Dermis microvascular lymphatic vessel endothelial cell (primary cell): ENCODE data around the gene COX20. TPM values are rescaled to one million over a fixed set of nuclear protein-coding genes. Genes with fewer than 3 reads are reported as not detected.
"Not testable (repeated sequence)": the region's sequence is repeated elsewhere in the genome, so short reads cannot be mapped to it uniquely, and the experiment has no call there.

Source experiments
- DNase-seq, 2 donors: peaks; one replicate each; pipeline versions ENCODE4 v3.0.0 to v3.0.0-alpha.2; 2010; ENCODE audit warnings: low read depth in 2 of 2
- total RNA-seq: library from RNA; depleted of rRNA; stranded (reverse); fragments of >200 nt; gene quantifications from 2 replicates; pipeline ENCODE4 v1.2.1, GENCODE V29; 2014

The COX20 gene, protein sequence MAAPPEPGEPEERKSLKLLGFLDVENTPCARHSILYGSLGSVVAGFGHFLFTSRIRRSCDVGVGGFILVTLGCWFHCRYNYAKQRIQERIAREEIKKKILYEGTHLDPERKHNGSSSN
- total RNA-seq, result 8.0 and 10.0 TPM in 2 replicates

DNA sequence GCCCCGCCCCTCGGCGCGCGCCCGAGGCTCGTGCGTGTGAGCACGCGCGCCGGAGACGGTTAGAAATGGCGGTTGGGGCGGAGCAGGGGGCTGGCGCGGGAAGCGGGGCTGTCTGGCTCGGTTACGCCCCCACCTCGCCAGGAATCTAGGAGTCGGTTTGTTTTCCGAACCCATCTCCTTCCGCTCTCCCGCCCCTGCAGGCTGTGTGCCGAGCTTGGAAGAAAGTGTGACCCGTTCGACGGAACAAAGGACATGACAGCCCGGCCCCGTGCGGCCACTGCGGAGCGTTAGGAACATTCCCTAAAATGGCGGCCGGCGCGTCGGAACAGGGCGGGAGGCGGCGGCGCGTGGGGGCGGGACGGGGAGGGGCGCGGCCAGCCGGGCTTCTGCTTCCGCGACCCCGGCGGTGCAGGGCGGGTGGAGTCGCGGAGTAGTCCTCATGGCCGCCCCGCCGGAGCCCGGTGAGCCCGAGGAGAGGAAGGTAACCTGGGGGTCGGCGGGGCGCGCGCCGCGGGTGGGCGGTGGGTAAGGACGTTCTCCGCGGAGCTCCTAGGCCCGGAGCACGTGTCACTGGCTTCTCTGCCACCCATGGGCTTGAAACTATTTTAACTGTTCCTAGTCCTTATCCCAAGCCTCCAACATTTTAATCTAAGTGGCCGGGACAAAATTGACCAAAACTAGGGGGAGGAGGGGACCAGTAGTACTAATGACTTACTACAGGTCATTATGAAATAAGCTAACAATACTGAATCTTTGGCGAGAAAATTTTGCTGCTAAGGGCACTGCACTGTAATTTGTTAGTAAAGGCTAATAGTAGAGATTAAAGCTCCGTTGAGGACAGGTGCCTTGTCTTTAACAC is at the start of gene COX20:
TSS of gene COX20 (plus strand) at position 383 of the 859 bp plus-strand sequence. CDS start at position 440, 57 bp downstream.
- DNase-seq, result peak; percentile 85 to 94

DNA sequence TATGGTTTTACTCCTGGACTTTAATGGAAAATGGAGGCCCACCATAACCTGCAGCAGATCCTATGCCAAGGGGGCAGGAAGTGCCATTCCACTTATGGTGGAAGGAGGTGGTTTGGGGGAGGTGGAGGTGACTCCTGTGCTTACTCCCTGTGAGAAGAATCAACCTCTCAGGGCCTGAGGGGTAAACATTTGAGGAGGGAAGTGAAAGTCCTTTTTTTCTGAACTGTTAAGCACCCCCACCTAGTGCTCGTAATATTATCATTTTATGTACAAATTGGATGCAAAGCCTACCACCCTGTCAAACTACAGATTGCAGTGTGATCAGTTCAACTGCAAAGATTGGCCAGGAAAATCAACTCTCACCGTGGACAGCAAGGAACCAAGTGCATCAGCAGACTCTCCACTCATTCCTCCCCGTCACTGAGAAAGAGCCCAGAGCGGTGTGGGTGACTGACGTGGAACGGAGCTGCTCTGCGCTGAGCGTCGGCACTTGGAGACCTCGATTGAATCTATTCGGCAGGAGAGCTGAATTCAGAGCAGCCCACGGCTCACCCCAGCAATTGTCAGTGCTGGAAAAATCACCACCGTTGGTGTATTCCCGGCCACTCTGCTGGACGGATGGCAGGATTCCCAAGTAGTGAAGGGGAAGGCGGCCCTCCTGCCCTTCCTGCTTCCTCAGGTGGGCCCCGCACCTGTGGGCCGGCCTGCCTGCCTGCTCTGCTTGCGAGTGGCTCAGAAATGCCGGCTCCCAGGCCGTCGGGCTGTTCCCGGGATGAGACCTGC is 46.8 kb upstream of the COX20 start:
- DNase-seq, result no peak

DNA sequence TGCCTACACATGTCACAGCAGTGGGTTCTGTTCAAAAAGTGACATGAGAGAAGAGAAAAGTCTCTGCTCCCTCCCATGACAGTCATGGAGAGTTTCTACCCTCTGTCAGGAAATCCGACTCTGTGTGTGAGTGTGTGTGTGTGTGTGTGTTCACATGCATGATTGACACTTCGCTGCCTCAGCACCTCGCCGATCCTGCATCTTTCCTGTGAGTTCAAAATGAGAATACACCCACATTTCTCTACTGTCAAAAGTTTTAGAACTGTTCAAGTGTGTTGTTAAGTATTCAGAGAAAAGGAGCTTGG is 46.2 kb upstream of the COX20 start:
- DNase-seq, result peak in 1 of 2 donors; percentile 6

DNA sequence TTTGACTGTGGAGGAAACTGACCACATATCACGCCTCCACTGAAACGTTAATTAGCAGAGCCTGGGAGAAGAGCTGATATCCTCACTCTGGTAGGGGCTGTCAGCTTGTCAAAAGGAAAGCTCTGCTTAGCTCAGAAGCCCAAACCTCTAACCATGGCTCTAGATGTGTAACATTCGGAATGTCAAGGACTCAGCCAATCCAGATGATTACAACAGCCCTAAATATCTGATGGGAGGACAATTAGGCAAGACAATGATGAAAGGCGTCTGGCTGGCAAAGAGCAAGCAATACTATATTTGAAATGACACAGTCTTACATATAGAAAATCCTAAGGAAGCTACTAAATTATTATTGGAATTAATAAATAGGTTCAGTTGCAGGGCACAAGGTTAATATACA is 45.7 kb upstream of the COX20 start:
- DNase-seq, result no peak

DNA sequence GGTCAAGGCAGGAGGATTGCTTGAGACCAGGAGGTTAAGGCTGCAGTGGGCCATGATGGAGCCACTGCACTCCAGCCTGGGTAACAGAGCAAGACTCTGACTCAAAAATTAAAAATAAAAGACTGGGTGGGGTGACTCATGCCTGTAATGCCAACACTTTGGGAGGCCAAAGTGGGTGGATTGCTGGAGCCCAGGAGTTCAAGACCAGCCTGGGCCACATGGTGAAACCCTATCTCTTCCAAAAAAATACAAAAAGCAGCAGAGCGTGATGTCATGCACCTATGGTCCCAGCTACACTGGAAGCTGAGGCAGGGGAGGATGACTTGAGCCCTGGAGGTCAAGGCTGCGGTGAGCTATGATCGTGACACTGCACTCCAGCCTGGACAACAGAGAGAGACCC is 44.4 kb upstream of the COX20 start:
- DNase-seq, result no peak

DNA sequence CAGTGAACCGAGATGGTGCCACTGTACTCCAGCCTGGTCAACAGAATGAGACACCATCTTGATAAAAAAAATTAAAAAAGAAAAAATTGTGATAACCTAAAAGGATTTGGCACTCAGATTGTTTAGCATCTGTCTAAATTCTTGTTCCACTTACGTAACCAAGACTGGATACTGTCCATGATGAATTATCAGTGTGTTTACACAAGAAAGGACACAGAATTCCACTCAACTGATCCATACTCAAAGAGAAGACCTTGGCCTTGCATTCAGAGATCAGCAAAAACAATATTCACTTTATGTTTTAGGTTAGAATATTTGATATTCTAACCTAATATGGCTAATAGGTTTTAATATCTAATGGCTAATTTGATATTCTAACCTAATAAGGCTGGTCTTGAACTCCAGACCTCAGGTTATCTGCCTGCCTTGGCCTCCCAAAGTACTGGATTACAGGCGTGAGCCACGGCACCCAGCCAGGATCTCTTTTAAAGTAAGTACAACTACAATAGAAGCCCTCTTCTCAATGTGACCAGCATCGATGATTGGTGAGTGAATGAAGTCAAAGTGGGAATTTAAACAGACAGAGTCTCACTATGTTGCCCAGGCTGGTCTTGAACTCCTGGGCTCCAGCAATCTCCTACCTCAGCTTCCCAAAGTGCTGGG is 43.1 kb upstream of the COX20 start:
- DNase-seq, result no peak

DNA sequence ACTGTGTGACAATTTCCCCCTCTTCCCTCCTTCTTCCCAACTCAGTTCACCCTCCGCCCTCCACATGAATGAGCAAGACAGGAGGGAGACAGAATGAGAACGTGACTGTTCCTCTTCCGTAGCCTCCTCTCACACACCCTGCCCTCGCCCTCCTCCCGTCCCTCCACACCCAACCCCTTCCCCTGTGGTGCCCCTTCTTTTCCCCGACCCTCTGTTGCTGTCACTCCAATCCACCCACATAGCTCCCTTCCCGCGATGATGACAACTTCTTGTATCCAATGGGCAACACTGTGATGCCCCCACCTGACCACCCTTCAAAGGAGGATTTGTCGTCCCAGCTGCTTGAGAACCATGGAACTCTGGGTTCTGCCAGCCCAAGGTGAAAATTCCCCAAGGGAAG is 41.4 kb upstream of the COX20 start:
- DNase-seq, result no peak

DNA sequence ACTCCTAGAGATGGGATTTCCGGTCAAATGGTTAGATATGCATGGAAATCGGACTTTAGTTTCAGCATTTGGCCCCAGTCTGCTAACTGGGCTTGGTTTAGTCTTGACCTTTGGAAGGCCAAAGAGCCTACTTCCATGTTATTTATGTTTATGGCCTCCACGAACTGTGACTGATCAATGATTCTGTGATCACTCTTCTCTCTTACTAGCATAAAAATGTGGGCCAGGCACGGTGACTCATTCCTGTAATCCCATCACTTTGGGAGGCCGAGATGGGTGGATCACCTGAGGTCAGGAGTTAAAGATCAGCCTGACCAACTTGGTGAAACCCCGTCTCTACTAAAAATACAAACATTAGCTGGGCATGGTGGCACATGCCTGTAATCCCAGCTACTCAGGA is 40.9 kb upstream of the COX20 start:
- not testable (repeated sequence) for DNase-seq

DNA sequence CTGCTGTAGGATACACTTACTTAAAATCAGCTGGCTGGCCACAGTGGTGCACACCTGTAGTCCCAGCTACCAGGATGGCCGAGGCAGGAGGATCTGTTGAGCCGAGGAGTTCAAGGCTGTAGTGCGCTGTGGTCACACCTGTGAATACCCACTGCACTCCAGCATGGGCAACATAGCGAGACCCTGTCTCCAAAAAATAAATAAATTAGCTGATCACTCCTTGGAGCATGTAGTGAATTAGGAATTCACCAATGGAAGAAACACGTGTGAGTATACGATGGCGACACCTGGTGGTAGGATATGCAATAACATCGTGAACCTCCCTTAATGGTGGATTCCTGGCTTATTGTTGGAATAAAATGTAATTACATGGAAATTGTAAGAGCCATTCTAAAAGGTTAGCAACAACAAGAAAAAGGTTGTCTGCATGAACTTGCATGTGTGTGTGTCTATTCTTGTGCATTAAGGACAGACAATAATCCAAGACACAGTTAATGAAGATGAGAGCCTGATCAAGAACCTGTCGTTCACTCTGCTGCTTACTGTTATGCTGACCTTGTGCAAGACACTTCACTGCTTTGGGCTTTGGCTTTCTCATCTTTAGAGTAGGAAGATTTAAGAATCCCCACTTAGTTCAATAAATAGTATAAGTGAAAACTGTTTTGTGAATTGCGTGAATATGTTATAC is 38.6 kb upstream of the COX20 start:
- peak; percentile 55 to 73 for DNase-seq

DNA sequence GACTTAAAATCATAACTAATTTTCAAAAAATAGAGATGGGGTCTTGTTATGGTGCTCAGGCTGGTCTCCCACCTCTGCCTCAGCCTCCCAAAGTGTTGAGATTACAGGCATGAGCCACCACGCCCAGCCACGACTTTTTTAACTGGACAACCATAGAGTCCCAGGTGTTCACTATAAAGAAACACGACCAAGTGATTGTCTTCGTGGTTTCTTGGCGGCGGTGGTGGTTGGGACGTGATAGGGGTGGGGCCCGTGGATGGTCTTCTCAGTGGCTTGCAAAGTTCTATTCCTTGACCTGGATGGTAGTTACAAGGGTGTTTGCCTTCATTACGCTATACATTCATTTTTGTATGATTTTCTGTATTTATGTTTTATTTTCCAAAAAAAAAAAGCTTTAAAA is 34.6 kb upstream of the COX20 start:
- no peak for DNase-seq

DNA sequence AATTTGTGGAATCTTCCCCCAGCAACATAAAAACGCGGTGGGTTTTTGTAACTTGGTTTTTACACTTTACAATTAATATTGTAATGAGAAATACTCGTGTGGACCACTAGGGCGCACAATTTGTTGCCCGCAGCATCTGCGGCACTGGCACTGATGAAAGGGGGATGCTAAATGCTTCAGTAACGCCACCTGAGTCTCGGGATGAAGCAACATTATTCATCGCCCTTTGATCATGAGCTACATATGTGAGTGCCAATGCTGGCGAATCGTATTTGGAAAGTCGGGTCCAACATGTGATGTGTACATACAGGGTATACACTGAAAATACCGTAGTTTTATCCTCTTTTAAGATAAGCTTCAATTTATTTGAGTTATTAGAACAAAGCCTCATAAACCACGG is 34.2 kb upstream of the COX20 start:
- peak; percentile 41 to 67 for DNase-seq

DNA sequence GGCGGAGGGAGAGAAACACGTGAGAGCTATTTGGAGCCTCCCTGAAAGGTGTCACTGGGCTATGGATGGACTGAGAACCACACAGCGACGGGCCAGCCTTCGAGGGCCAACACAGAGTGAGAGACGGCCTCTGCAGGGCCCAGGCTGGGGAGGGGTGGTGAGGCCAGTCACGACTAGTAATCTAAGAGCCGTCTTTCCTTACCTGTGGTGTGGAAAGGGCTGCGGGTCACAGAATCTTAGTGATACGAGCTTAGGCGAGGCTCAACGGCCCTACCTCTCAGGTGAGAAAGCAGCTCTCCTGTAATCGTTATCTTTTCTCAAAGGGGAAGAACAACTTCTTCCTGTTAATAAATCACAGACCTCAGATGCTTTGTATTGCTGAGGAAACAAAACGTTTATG is 33.4 kb upstream of the COX20 start:
- DNase-seq, result no peak

DNA sequence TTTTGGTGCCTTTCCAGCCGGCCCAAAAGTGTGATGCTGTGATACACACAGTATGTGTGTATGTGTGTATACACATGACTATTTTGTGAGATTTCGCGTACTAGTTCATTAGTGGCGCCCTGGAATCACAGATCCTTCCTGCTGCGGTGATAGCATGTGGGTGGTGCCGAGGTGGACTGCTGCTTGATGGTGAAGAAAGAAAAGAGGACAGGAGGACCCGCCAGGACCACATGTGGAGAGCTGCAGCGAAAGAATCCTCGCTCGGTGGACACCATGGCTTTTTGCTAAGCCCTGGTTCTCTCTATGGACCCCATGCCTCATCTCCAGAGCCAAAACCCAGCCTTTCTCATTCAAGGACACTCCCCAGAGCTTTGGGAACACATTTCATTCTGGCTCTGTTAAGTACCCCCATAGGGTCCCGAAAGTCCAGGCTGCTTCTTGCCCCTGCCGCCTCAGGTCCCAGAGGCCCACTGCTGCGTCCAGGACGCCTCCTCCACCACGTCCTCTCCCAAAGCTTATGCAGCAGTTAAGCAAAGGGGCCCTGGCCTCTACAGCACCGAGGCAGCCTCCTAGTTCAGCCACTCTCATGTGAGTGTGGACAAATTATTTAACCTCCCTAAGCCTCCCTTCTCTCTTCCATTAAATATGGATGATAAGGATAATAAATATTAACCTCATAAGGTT is 32.8 kb upstream of the COX20 start:
- DNase-seq, result no peak

DNA sequence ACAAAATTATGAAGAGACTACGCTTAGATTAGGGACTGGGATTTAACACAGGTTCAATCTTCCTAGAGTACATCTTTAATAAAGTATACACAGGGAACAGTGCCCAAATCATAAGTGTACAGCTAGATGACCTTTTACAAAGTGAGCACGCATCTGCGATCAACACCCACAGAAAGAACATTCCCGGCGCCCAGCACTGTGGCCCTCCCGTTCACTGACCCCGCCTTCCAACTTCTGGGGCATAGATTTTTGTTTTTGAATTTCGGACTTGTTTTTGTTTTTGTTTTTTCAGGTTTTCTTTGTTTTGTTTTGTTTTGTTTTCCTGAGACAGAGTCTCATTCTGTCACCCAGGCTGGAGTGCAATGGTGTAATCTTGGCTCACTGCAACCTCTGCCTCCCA is 30.6 kb upstream of the COX20 start:
- no peak for DNase-seq

DNA sequence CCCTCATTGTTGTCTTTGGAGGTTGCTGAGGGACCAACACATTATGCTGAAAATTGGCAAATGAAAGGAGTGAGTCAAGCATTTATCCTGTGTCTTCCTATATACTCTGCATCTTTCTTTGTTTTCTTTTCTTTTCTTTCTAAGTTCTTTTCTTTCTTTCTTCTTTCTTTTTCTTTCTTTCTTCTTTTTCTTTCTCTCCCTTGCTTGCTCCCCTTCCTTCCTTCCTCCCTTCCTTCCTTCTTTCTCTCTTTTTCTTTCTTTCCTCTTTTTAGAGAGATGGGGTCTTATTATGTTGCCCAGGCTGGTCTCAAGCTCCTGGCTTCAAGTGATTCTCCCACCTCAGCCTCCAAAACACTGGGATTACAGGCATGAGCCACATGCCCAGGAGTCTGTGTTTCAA is 28.3 kb upstream of the COX20 start:
- no peak for DNase-seq

DNA sequence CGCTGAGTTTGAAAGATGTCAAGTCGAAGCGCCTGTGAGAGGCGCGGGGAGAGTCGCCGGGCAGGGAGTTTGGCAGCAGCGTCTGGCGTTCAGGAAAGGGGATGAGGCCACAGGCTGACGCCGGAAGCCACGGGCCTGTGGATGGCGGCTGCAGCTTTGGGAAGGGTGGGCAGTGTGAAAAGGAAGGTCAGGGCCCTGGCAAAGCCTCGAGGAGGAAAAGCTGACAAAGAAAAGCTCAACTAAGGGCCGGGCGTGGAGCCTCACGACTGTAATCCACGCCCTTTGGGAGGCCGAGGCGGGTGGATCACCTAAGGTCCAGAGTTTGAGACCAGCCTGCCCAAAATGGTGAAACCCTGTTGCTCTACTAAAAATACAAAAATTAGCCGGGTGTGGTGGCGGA is 25.2 kb upstream of the COX20 start:
- DNase-seq, result no peak

DNA sequence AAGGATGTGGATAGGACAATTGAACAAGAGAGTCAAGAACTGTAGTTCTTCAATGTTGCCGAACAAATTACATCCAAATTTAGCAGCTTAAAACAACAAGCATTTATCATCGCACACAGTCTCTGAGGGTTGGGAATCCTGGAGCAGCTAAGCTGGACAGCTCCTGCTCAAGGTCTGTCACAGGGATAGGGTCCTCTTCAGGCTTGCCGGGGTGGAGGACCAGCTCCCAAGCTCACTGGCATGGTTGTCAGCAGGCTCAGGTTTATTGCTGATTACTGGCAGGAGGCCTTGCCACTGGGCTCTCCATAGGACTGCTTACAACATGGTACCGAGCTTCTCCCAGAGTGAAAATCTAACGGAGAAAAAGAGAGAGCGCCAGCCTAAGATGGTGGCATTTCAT is 22.1 kb upstream of the COX20 start:
- no peak for DNase-seq

DNA sequence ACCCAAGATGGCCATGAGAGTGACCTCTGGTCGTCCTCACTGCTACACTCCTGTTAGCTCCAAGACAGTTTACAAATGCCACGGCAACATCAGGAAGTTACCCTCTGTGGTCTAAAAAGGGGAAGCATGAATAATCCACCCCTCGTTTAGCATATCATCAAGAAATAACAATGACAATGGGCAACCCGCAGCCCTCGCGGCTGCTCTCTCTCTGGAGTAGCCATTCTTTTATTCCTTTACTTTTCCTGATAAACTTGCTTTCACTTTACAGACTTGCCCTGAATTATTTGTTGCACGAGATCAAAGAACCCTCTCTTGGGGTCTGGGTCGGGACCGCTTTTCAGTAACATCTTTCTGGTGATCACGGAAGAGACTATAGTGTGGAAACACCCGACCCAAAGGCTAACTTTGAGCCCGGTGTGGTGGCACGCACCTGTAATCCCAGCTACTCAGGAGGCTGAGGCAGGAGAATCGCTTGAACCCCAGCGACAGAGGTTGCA is 19.8 kb upstream of the COX20 start:
- no peak for DNase-seq

DNA sequence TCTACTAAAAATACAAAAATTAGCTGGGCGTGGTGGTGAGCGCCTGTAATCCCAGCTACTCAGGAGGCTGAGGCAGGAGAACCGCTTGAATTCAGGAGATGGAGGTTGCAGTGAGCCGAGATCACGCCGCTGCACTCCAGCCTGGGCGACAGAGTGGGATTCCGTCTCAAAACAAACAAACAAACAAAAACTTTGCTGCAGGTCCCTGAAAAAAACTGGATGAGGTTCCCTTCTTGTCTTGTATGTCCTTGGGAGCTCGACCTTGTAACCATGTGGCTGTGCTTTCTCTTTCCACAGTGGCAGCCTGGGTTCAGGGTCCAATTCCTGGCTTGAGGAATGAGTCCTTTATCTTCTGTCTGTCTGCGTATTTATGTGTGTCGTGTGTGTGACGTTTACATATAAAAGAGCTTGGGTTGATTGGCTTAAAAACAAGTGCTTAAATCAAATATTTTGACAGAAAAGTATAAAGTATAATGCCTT is 18.0 kb upstream of the COX20 start:
- DNase-seq, result no peak

DNA sequence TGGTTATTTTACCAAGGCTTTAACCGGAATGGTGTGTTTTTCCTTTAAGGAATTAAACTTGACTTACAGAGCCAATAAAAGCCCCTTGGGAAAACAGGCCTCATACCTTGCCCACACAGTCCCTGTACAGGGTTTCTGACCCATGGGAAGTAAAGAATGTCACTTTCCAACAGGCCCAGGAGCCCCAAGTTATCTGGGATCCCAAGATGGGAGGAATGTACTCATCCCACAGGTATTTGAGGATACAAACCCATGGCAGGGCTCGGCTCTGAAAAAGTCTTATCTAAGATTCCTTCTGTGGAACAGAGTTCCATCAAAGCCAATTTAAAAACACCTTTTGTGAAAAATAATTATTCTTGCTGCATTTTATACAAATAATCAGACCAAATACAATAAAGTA is 15.3 kb upstream of the COX20 start:
- no peak for DNase-seq

DNA sequence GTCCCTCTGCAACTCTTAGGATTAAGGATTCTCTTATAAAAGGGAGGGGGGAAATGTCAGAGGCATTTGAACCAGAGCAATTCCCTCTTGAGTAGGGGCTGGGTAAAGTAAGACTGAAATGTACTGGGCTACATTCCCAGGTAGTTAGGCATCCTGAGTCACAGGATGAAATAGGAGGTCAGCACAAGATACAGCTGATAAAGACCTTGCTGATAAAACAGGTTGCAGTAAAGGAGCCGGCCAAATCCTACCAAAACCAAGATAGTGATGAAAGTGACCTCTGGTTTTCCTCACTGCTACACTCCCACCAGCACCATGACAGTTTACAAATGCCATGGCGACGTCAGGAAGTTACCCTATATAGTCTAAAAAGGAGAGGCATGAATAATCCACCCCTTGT is 14.3 kb upstream of the COX20 start:
- no peak for DNase-seq
